ENCODE data around the gene C1orf56.

C1orf56 gene

DNA sequence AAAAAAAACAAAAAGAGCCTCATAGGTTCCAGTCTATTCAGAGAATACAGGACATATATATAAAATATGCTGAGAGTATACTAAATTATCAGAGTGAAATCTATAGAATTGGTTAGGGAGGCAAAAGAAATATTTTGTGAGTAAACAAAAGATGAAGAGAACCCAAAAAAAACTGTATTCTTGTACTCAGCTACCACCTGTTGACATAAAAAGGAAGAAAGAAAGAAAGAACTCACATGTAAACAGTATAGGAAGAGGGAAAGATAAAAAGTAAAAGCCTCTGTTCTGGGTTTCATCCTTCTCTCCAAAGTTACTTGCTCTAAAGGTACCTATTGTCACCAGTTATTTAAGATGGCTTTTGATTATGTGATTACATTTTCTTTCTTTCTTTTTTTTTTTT lies 21.1 kb upstream of the C1orf56 start:
- no peak for DNase-seq

DNA sequence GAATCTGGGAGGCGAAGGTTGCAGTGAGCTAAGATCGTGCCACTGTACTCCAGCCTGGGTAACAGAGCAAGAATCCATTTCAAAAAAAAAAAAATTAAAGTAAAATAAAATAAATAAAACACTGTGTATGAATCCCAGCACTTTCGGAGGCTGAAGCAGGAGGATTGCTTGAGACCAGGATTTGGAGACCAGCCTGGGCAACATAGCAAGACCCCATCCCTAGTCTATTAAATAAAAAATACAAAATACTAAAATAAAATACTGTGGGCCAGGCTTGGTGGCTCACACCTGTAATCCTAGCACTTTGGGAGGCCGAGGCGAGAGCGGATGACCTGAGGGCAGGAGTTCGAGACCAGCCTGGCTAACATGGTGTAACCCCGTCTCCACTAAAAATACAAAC lies 15.4 kb upstream of the C1orf56 start:
- DNase-seq: no peak

DNA sequence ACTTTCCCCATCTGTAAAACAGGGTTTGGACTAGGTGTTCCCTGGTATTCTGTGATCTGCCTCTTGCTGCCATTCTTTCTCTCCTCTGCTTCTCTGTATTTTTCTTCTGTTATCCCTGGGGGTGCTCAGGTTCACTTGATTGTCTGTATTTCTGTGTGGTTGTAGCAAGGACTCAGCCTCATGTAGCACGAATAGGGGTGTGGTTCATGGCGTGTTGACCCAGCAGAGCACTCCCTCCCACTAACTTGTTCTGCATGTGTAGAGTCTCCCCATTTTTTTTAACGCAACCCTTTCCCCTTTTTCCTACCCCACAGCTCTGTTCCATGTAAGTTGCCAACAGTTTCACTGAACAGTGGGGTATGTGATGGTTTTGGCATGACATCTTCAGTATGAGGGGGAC lies 12.4 kb upstream of the C1orf56 start:
- DNase-seq: no peak

DNA sequence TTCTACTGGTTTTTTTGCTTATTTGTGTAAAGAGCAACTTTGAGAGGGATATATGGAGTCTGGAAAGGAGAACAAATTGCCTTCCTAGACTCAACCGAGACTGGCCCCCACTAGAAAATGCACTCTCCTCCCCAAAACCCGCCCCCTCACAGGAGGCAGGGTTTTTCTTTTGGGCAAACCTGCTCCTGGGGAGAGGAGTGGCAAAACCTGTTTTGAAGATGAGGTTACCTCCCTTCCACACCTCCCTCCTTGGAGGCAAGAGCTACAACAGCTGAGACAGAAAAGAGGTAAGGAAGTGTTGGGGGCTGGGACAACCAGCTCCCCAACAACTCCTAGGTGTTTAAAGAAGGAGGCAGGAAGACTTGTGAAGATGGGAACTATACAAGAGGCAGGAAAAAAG lies 11.2 kb upstream of the C1orf56 start, which contains the start of gene BNIPL:
Gene BNIPL (plus strand): TSS at position 231 of the 400 bp plus-strand sequence. CDS start 140 bp downstream, at position 371.
- no peak for DNase-seq

DNA sequence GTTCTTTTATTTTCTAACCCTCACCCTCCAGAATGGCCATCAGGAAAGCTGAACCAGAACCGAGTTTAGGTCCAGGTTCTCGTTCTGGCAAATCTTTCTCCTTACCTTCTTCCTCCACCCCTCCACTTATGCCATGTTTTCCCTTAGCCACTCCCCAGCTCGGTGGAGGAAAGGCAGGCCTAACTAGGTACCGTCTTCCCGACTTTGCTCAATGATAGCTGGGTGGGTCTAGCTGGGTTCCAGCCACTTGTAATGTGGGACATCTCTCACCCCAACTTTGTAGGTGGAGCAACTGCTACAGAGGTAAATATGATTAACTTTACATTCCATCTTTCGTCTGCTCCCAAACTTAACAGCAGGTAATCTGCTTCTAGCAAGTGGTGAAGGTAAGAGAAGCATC lies 10.5 kb upstream of the C1orf56 start:
- DNase-seq: no peak

DNA sequence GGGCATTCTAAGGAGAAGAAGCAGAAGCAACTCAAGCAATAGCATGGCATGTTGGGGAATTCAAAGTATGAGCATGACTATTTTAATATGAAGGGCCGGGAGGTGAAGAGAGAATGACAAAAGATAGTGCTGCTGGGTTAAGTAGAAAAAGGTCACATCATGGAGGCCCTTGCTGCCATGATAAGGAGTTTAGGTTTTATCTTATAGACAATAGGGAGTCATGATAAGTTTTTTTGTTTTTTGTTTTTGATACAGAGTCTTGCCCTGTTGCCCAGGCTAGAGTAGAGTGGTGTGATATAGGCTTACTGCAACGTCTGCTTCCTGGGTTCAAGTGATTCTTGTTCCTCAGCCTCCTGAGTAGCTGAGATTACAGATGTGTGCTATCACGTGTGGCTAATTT lies 8.0 kb upstream of the C1orf56 start:
- no peak for DNase-seq

DNA sequence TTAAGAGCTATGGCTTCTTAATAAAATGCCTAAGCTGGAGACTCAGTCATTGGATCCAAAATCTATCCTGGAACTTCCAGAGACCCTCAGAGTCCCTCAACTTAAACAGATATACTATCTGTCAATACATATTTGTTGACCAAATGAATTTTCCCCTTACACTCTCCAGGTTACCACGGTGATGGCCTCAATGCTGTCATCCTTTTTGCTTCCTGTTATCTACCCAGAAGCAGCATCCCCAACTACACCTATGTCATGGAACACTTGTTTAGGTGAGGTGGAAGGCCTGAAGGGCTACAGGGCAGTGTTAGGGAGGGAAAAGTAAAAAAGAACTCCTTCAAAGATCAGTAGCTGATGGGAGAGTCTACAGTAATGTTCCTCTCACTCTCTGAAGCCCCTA lies 4.4 kb upstream of the C1orf56 start:
- DNase-seq: no peak

DNA sequence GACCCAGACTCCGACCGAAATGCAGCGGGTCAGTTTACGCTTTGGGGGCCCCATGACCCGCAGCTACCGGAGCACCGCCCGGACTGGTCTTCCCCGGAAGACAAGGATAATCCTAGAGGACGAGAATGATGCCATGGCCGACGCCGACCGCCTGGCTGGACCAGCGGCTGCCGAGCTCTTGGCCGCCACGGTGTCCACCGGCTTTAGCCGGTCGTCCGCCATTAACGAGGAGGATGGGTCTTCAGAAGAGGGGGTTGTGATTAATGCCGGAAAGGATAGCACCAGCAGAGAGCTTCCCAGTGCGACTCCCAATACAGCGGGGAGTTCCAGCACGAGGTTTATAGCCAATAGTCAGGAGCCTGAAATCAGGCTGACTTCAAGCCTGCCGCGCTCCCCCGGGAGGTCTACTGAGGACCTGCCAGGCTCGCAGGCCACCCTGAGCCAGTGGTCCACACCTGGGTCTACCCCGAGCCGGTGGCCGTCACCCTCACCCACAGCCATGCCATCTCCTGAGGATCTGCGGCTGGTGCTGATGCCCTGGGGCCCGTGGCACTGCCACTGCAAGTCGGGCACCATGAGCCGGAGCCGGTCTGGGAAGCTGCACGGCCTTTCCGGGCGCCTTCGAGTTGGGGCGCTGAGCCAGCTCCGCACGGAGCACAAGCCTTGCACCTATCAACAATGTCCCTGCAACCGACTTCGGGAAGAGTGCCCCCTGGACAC lies 534 bp downstream of the C1orf56 start:
- DNase-seq: no peak

DNA sequence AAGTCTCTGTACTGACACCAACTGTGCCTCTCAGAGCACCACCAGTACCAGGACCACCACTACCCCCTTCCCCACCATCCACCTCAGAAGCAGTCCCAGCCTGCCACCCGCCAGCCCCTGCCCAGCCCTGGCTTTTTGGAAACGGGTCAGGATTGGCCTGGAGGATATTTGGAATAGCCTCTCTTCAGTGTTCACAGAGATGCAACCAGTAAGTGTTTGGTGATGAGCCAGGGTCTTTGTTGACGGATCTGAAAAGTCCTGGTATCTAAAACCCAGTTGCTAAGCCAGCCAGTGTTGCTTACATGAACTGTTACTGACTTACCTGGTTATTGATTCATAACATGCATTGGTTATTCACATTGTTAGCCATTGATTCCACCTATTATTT lies 1.1 kb downstream of the C1orf56 start:
- DNase-seq: no peak

DNA sequence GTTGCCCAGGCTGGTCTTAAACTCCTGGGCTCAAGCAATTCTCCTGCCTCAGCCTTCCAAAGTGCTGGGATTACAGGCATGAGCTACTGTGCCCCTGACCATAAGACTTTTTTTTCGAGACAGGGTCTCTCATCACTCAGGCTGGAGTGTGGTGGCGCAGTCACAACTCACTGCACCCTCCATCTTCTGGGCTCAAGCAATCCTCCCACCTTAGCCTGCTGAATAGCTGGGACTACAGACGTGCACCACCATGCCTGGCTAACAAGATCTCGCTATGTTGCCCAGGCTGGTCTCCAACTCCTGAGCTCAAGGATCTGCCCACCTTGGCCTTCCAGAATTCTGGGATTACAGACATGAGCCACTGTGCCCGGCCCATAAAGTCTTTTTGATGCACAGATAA lies 1.9 kb downstream of the C1orf56 start:
- no peak for DNase-seq

DNA sequence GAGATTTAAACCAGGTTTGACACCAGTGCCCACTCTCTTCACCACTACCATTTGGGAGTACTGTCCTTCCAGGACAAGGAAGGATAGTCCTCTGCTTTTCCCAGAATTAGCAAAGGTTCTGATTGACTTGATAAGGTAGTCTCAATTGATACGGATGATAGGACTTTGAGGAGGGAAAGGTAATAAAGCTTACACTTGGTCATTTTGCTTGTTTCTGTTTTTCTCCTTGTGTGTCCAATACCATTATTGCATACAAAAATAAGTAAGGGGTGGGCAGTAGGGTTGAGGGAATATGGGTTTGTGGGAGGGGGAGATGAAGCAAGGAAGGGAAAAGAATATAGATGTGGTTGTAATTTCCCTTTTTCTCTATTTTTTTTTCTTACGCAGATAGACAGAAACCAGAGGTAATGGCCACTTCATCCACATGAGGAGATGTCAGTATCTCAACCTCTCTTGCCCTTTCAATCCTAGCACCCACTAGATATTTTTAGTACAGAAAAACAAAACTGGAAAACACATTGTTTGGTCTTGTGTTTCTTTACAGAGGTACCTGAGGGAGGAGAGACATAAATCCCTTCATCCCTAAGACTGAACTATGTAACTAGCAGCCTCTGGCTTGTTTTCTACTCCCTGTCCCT lies 2.6 kb downstream of the C1orf56 start:
- no peak for DNase-seq

DNA sequence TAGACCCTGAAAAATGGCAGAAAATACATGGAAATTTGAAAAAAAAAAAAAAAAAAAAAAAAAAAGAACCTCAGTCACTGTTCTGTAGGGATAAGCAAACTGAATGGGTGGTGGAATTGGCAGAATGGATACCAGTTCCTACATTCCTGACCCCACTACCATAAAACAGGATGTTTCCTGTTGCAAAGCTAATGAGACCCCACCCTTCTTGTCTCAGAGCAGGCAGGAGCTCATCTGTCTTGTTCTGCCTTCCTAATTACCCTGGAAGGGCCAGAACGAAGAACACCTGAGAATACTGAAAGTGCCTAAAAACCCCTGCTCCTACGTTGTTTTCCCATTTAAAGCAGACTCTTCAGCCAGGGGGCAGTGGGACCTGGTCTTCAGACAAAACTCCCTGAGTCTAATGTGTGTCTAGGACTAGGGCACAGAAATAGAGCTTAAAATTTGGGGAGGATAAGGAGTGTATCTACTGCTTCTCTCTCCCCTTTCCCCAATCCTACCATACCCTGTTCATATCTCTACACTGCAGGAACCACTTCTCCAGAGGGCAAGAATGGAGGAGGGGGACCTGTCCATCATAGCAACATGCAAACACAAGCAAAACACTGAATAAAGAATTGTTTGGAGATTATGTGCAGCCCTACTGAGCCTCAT lies 3.9 kb downstream of the C1orf56 start:
- no peak for DNase-seq

DNA sequence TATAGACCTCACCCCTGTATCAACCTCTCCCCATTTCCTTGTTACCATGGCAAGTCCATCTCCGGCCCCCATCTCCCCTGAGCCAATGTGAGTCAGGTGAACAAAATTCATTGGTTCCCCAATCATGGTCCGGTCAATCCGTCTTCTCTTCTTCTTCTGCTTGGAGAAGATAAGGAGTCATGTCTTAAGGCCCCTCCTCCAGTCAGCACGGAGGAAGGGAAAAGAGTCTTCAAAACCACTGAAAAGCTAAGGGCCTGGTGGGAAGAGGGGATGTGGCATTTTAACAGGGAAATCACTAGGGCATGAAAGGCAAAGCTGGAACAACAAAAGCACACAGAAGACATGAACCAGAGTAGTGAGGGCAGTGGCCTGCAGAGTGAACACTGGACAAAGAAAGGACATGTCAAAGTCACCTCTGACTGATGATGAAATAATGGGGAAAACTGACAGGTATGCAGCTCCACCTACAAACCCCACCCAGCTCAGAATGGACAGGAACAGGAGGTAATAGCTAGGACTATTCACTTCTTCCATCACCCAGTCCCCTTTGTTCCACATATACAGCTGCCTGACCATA lies 7.5 kb downstream of the C1orf56 start:
- DNase-seq: no peak

DNA sequence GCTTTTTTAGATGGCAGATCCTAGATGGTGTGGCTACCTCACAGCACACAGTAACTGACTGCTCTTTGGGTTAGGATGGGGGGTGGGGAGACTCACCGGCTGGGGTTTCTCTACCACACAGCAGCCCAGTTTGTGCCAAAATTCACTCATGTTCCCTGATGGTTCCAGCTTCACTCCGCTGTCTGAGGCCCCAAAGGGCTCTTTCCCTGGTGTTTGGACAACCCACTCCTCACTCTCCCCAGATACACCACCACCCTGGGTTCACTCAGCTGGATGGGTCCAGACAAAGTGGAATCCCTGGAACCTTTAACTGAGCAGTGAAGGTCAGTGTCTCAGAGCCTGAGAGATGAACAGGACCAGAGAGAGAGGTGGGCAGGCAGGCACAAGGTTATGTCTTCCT lies 8.0 kb downstream of the C1orf56 start:
- no peak for DNase-seq

DNA sequence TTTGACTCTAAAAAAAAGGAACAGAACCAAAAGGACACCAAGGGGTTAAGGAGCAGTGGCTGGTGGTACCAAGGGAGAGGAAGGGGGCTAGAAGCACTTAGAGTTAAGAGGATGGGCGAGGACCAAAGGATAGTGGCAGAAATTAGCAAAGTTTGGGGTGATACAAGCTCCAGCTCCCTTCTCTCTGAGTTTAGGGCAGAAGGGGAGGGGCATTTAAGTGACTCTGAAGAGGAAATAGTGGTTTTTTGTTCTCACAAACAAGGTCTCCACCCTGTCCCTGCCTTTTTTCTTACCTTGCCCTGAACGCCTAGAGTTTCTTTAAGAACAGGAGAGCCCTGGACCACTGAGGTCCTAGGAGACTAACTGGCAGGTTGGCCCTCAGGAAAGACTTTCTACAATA lies 8.6 kb downstream of the C1orf56 start:
- DNase-seq: no peak

DNA sequence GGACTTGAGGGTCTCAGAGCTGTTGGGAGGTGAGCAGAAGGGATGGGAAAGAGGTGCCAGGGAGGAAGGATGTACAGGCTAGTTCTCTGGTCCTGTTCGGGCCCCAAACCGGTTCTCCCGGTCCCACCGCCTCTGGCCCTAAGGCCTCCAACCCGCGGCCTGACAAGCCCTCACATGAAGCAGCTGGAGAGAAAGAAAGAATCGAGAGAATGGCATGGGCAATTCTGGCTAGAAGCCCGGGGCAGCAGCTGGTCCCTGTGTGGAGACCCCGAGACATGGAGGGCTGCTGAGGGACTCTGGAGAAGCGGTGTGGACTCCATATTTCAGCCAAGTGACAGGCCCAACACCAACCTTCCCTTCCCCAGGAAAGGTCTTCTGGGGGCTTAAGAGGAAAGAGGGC lies 11.1 kb downstream of the C1orf56 start:
- DNase-seq: no peak

DNA sequence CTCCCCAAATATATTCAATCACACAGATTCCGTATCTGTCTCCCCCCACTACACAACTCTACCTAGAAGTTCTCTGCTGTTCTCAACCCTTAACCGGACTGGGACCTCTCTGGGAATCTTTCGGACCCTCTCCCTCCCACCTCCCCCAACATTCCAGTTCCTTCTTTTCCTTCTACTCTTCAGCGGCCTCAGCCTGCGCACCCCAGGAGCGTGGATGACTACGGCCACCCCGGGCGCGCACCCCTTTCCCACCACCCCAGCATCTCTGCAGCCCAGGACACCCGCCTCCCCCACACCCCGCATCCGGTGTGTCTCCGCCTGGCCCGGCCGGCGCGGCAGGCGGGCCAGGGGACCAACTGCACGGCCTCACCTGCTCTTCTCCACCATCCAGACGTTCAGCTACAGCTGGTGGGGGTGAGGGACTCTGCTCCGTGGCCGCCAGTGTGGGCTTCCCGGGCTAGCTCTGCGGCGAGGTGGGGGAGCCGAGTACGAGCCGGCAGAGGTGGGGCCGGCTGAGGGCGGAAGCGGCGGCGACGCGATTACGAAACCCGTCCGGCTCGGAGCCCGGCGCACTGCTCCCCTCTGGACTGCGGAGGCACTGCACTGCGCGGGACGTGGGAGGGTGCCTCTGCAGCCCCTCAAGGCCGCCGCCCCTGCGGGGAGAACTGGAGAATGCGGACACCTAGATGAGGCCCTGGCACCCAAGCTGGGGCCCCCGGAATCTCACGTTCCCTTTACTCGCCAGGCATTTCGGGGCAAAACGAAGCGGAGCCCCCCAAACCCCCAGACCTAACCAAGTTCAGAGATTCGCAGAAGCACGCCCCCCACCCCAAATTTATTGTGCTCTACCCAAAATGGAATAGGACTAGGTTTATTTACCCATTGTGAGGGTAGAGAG lies 11.8 kb downstream of the C1orf56 start, which contains the start of gene CDC42SE1:
Gene CDC42SE1 (minus strand): TSS at position 514 of the 898 bp plus-strand sequence. CDS start 3,892 bp downstream, outside the sequence.
- peak; percentile 40 for DNase-seq

DNA sequence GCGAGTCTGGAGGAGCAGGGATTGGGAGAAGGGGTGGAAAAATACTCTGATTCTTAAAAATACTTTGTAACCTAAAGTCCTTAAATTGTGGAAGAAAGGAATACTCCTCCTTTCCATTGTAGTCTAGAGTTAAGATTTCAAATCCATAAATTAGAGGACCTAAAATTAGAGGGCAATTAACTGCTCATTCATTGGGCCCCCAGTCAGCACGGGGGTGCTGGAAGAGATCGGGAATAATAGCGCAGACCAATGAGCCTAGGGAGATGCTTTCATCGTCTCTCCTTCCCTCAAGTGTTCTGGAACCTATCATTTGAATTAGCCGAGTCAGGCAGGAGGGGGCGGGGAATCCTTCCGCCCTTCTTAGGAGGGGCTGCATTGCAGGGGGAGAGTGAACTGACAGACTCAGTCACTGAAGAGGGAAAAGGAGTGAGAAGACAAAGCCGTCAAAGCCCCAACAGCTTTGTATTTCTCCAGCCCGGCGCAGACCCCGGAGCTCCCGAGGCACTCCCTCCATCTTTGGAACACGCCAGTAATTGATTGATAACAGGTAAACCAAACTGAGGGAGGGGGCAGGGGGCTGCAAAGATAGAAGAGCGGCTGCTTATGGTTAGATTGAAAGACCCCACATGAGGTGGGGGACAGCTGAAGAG lies 12.6 kb downstream of the C1orf56 start, which contains the start of gene MLLT11:
Gene MLLT11 (plus strand): TSS at position 391 of the 650 bp plus-strand sequence. CDS start 6,828 bp downstream, outside the sequence.
- peak; percentile 76 for DNase-seq

DNA sequence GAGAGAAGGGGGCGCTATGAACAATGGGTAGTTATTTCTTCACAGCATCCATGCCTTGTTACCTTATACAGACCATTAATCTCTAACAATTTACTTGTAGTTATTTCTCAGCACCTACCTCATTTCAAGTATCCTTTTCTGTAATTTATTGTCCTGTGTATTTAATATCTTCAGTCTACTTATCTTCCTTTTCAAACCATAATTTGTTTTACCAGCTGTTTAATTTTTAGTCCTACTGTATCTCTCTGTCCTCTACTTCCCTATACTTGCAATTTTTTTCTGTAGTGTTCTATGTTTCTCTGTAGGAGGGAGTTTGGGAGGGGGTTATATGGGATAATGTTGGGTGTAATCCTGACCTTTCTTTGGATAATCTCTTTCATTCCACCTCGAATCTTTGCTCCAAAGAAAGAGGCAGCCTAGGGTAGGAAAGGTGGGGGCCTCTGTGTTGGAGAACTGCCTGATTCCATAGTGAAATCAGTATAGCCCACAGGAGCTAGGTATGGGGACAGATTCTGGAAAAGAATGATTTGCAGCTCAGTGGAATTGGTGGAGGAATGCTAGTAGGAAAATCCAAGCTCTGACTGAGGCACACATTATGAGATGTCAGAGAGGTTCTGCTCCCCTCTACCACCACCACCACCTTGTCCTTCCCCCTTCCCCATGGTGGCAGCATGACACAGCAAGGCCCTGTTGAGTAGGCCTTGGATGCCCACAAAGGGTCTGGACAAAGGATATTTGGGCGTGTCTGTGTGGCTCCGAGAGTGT lies 13.3 kb downstream of the C1orf56 start:
- no peak for DNase-seq

DNA sequence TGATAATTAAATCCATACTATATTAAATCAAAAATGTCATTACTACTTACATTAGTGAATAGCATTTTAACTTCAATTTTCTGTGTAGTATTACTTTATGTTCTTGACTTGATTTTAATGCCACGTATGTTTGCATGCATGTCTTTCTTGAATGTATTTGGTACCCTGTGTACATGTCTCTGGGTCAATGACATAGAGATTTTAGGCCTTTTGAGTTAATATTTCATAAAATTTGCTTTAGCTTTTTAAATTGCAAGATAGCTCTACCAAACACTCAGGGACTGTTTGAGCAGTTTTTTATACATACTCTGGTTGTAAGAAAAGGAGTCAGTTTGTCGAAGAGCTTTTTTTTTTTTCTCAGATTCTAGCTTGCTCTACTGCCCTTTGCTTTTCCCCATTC lies 14.2 kb downstream of the C1orf56 start:
- DNase-seq: no peak

DNA sequence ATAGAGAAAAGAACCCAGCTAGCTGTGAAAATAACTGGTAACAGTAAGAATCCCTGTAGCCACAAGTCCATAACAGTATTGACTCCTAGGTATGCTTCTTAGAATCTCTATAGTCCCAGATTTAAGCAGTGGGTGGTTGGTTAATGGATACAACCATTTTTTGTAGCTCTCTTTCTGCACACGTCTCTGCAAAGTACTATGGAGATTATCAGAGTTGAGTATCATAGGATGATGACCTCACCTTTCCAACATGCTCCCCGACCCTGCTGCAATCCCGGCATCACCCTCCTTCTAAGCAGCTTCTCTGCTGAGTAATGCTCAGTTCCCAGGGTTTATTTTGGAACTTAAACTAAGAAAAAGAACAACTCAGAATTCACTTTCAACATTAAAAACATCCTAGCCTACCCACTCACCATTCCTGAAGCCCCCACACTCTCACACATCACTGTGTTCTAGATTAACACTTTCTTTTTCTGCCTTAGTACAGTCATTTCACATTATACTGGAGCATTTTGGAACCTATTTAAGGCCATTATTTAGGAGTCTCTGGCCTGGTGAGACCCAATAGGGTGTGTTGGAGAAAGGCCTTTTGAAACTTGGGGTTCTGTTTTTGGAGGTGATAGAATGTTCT lies 15.3 kb downstream of the C1orf56 start:
- DNase-seq: no peak

Measured in NCI-H1436 treated with DMSO at 0.1 percent for 48 hours (cell line).